Skeletal muscle satellite cell (primary cell): Measurements from ENCODE around the gene PPP4R4.
A peak's percentile ranks its signal among the peaks of the same experiment; 100 is the strongest.

Experiments
- H3K27me3 ChIP-seq: 2 replicates; pipeline ENCODE4 v1.7.0; 2013; ENCODE audit warnings: low read length; ENCODE audit not compliant: control insufficient read depth, insufficient read depth
- H3K36me3 ChIP-seq: 2 replicates; pipeline ENCODE4 v1.7.0; 2013; ENCODE audit warnings: mild to moderate bottlenecking, control low read depth, low read length; ENCODE audit not compliant: insufficient read depth
- H3K4me1 ChIP-seq: 2 replicates; pipeline ENCODE4 v1.7.0; 2013; ENCODE audit warnings: low read length; ENCODE audit not compliant: control insufficient read depth, insufficient read depth
- H3K4me2 ChIP-seq: 2 replicates; pipeline ENCODE4 v1.7.0; 2013; ENCODE audit warnings: mild to moderate bottlenecking, low read length
- H3K4me3 ChIP-seq: 2 replicates; pipeline ENCODE4 v1.7.0; 2013; ENCODE audit warnings: low read length
- H3K9ac ChIP-seq: 2 replicates; pipeline ENCODE4 v1.7.0; 2013; ENCODE audit warnings: mild to moderate bottlenecking, low read depth, low read length, moderate library complexity
- H3K9me3 ChIP-seq: replicated peaks from 2 replicates; pipeline ENCODE4 v1.7.0; 2013; ENCODE audit warnings: mild to moderate bottlenecking, control low read depth, low read length

The PPP4R4 gene

DNA sequence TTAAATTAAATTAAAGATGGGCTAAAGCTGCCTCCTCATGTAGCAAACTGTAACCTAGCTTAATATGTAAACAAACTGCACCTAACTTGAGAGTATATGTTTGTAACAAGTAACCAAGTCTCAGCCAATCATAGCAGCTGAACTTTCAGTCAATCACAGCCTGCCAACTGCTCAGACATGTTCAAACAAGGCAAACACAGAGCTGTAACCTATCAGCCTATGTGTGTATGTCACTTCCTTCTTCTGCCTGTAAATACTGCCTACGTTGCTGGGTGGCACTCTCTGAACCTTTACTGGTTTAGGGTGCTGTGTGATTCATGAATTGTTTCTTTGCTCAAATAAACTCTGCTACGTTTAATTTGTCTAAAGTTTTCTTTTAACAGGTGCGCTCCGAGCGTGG, 146.1 kb downstream of the PPP4R4 start:
- H3K36me3 ChIP-seq = no peaks in the 10 kb centered on the region
- no peak overlapping the region for H3K4me3 ChIP-seq
- H3K9me3 ChIP-seq = no peaks in the 10 kb centered on the region
- H3K9ac ChIP-seq = no peak overlapping the region
- H3K4me2 ChIP-seq = no peak overlapping the region
- H3K4me1 ChIP-seq = peaks cover 13% of the 10 kb centered on the region
- H3K27me3 ChIP-seq = no peaks in the 10 kb centered on the region

DNA sequence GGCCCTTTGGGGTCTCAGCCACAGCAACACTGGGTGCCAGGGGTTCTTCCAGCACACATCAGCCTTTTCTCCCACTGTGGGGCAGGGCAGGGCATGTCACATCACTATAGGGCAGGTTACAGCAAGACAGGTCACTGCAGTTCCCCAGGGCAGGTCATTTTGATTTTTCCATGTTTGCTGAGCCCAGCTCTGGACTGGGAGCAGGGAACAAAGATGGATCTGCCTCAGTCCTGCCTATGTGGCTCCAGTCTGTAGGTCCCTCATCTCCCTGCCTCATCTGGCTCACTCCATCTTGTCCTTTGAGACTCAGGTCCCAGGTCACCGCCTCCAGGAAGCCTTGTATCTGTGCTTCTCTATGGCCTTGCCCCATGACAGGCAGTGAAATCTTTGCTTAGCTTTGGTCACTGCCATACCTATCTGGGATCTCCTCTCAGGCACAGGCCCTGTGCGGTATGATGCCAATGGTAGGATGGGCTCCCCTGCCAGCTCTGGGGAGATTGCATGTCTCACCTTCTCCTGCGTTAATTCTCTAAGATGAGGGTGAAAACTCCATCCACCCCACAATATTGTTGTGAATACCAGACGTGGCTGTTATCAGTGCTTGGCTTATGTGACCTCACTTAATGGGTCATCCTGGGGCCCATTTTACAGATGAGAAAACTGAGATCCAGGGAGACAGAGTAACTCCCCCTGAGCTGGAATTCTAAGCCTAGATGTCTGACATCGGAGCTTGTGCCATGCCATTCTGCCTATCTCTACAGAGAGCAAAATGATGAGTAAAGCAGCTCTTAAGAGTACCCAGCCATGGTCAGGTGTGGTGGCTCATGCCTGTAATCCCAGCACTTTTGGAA, 147.5 kb downstream of the PPP4R4 start:
- no peak overlapping the region for H3K4me3 ChIP-seq
- H3K36me3 ChIP-seq = no peaks in the 10 kb centered on the region
- peaks cover 13% of the 10 kb centered on the region for H3K4me1 ChIP-seq
- H3K4me2 ChIP-seq = no peak overlapping the region
- no peaks in the 10 kb centered on the region for H3K9me3 ChIP-seq
- no peak overlapping the region for H3K9ac ChIP-seq
- H3K27me3 ChIP-seq = no peaks in the 10 kb centered on the region

DNA sequence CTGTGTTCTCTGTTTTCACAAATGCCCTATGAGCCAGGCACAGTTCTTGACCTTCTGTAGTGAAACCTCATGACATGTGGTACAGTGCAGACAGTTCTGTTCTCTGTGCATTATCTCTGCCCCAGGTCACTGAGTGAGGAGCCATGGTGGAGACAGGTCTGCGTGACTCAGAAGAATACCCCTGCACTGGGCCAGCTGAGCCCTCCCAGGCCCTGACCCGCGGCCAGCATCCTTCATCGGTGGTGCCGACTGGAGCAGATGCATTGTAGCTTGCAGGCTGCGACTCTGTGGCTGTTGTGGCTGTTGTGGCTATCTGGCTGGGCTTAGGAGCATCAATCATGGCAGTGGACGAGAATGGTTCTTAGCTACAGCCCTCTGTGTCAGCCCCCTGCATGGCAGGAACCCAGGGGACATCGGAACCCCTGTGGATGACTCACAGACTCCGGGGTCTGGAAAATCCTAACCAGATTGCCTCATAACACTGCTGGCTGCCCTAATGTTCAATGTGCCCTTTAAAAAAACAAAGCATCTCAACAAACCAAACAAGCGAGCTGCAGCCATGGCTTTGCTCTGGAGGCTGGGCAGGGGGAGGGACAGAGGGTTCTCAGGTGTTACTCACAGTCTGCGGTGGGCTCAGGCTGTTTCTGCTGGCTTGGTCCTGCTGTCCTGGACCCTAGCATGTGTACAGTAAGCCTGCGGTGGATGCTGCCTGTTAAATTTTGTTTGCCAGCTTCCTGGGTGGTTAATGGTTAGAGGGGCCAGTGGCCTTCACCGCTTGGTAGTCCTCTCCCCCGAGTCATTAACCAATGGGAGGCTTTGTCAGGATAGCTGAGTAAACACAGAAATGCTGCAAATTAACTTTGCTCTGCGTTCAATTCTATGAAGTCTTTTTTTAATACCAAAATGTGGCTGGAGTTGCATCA, 148.8 kb downstream of the PPP4R4 start, which contains the start of gene SERPINA6:
SERPINA6 (minus strand) TSS at position 689 of the 923 bp plus-strand sequence. CDS start 8,688 bp downstream, outside the sequence.
- H3K9ac ChIP-seq = no peak within 1 kb of the TSS
- no peaks in the 10 kb centered on the region for H3K9me3 ChIP-seq
- peak within 1 kb of the TSS; percentile 0 for H3K4me3 ChIP-seq

DNA sequence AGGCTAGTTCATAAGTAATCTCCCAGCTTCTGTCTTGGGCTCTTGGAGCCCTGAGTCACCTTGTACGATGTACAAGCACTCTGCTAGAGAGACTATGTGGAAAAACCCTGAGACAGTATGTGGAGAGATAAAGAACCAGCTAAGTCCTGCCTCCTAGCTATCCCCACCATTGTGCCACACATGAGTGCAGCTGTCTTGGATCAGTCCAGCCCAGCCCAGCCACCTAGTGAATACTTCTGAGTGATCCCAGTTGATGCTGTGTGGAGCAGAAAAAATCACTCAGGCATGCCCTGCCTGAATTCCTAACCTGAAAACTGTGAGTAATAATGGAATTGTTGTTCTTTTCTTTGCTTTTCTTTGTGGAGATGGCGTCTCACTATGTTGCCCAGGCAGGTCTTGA, 154.1 kb downstream of the PPP4R4 start:
- H3K27me3 ChIP-seq = no peaks in the 10 kb centered on the region
- H3K4me1 ChIP-seq = peaks cover 5% of the 10 kb centered on the region
- H3K9me3 ChIP-seq = no peaks in the 10 kb centered on the region
- no peak overlapping the region for H3K4me3 ChIP-seq
- no peaks in the 10 kb centered on the region for H3K36me3 ChIP-seq
- no peak overlapping the region for H3K9ac ChIP-seq
- H3K4me2 ChIP-seq = no peak overlapping the region

More for the DNA sequence above, 148.8 kb downstream of the PPP4R4 start, which contains the start of gene SERPINA6:
- no peaks in the 10 kb centered on the region for H3K36me3 ChIP-seq
- H3K27me3 ChIP-seq = no peaks in the 10 kb centered on the region
- peak within 1 kb of the TSS; percentile 58 for H3K4me2 ChIP-seq
- peaks cover 13% of the 10 kb centered on the region for H3K4me1 ChIP-seq
